ENCODE results near the gene PPIP5K1. TPM values are rescaled to one million over a fixed set of nuclear protein-coding genes. Genes with fewer than 3 reads are reported as not detected.

The PPIP5K1 gene
- total RNA-seq, 1 donor, result 22.2 TPM

DNA sequence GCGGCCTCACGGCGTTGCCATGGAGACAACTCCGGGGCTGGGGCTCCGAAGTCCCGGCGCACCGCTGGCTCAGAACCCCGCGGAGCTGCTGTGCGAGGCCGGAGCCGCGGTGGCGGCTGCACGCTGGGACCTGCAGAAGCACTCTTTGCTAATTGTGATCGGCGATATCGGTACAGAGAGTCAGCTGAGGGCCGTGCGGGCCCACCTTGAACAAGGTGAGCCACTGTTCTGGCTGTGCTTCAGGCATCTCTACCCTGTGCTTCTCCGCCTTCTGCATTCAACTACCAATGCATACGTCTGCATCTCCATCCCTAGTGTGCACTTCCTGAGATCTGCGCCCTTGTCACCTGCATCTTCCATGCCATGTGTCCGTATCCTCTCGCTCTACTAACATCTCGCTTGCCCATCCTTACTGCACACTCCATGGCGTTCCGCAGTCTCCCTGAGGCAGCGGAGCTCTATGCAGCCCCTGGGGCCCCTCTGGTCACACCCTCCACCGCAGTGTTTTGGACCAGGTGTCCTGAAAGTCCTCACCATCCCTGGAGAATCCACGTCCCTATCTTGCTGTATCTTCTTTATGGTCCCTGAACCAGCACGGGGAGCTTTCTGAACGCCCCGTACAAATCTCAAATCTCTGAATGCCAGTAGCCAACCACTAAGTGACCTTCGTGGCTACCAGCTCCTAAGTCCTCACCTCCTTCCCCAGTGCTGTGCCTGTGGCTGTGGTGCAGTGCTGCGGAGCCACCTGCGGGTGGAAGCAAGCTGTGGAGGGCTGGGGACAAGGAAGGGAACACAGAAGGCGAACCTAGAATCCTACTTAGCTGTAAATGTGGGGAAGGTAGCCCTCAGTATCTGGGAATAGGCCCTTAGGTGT, 78.8 kb downstream of the PPIP5K1 start:
- peak overlapping the region; percentile 85 for H3K4me3 ChIP-seq (ENCODE audit: low read depth, low read length)
- DNase-seq (ENCODE audit: low read depth), result peak; percentile 21
- TF ChIP-seq CTCF (IDR thresholded peaks at IDR 0.05; ENCODE audit: insufficient read depth, low read length), result peak; percentile 44

- peak overlapping the region; percentile 85 for H3K4me3 ChIP-seq (ENCODE audit: low read depth, low read length)
- peak; percentile 97 for DNase-seq (ENCODE audit: low read depth)
- peak; percentile 53 for TF ChIP-seq CTCF (IDR thresholded peaks at IDR 0.05; ENCODE audit: insufficient read depth, low read length)
Measured at GRCh38 chr15:43510200-43511011, 79.6 kb downstream of the PPIP5K1 start.

DNA sequence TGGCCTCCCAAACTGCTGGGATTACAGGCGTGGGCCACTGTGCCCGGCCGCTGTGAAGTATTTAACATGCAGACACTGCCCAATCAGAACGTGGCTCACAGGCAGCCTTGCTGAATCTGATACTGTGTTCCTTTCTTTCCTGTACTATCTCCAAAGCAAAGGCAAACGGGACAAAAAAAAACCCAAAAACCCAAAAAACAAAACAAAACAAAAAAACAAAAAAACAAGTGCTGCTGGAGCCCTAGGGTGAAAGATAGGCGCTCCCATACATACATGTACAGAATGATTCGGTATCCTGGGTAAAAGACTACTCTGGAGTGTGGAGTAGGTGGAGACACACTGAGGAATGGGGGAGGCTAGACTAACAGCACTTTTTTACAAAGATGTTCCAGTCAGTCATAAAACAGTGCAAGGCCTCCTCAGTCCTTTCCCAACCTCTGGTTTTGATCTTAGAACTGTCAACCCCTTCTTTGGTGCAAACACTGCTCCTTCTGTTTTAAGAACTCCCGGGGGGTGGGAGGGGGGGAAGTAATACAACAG, 80.3 kb downstream of the PPIP5K1 start:
- peak; percentile 50 for DNase-seq (ENCODE audit: low read depth)
- H3K4me3 ChIP-seq (ENCODE audit: low read depth, low read length), result peak overlapping the region; percentile 85
- TF ChIP-seq CTCF (IDR thresholded peaks at IDR 0.05; ENCODE audit: insufficient read depth, low read length), result no peak

DNA sequence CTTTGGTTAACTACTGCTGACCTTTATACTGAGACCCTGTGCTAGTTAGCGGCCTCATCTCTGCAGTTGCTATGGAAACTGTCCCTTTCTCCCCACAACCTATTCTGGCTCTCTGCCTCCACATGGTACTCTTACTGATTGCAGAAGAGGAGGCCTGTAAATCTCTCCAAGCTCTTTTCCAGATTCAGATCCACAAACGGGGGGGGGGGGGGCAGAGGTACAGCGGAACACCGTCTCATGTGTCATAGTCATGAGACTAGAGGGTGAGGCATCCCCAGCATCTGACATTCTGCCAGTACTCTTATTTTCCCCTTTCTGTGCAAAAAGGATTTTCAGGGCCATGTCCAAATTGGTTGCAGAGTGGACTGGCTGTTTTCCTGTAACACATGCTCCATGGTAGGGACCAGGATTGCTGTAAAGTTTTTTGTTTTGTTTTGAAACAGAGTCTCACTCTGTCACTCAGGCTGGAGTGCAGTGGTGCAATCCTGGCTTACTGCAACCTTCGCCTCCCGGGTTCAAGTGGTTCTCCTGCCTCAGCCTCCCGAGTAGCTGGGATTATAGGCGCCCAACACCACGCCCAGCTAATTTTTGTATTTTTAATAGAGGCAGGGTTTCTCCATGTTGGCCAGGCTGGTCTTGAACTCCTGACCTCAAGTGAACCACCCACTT, 80.9 kb downstream of the PPIP5K1 start:
- no peak for TF ChIP-seq CTCF (IDR thresholded peaks at IDR 0.05; ENCODE audit: insufficient read depth, low read length)
- H3K4me3 ChIP-seq (ENCODE audit: low read depth, low read length), result no peak overlapping the region
- peak; percentile 80 for DNase-seq (ENCODE audit: low read depth)

GRCh38 chr15:43508421-43508820, 81.6 kb downstream of the PPIP5K1 start:
- no peak for TF ChIP-seq CTCF (IDR thresholded peaks at IDR 0.05; ENCODE audit: insufficient read depth, low read length)
- H3K4me3 ChIP-seq (ENCODE audit: low read depth, low read length), result no peak overlapping the region
- no peak for DNase-seq (ENCODE audit: low read depth)

GRCh38 chr15:43505738-43506137, 84.3 kb downstream of the PPIP5K1 start:
- no peak for TF ChIP-seq CTCF (IDR thresholded peaks at IDR 0.05; ENCODE audit: insufficient read depth, low read length)
- peak; percentile 68 for DNase-seq (ENCODE audit: low read depth)

More at GRCh38 chr15:43505738-43506137, 84.3 kb downstream of the PPIP5K1 start:
- H3K4me3 ChIP-seq (ENCODE audit: low read depth, low read length), result no peak overlapping the region

Data from fibroblast of the aortic adventitia (primary cell).